Breast epithelium (tissue), 3 donors: ENCODE measurements around the gene FXYD4.

Experiments
- POLR2A ChIP-seq: fragments of 450-650 bp; IDR thresholded peaks from one replicate; pipeline ENCODE4 v1.6.1; 2016; ENCODE audit warnings: antibody characterized with exemption, mild to moderate bottlenecking, moderate library complexity
- POLR2AphosphoS5 ChIP-seq, 3 donors: sonication (generic); formaldehyde crosslinking; IDR thresholded peaks; one replicate each; pipeline ENCODE4 v1.6.1; 2017; ENCODE audit warnings: antibody characterized with exemption in 3 of 3
- TF ChIP-seq, protein P1 (sequence below), 3 donors: fragments of 450-650 bp; IDR thresholded peaks; one replicate each; pipeline ENCODE4 v1.5.1; 2016 to 2017; ENCODE audit warnings: antibody characterized with exemption in 3 of 3, mild to moderate bottlenecking in 3 of 3, moderate library complexity in 3 of 3

DNA sequence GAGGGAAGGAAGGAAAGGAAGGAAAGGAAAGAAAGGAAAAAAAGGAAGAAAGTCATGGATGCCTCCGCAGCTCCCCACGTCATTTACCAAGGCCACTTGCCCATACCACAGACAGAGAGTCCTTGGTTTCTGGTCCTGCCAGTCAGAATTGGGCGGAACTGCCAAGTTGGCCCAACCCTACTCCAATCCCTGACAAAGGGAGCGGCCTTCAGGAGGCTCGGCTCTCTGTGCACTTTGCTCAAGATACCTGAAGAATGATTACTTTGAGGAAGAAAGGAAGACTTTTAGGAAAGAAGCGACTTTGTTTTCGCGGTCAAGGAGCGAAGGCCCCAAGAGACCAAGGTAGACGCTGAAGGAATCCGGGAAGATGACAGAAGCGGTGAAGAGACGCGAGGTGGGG is 49.1 kb upstream of the FXYD4 start:
- TF ChIP-seq POLR2A: no peak
- TF ChIP-seq, protein P1, sequence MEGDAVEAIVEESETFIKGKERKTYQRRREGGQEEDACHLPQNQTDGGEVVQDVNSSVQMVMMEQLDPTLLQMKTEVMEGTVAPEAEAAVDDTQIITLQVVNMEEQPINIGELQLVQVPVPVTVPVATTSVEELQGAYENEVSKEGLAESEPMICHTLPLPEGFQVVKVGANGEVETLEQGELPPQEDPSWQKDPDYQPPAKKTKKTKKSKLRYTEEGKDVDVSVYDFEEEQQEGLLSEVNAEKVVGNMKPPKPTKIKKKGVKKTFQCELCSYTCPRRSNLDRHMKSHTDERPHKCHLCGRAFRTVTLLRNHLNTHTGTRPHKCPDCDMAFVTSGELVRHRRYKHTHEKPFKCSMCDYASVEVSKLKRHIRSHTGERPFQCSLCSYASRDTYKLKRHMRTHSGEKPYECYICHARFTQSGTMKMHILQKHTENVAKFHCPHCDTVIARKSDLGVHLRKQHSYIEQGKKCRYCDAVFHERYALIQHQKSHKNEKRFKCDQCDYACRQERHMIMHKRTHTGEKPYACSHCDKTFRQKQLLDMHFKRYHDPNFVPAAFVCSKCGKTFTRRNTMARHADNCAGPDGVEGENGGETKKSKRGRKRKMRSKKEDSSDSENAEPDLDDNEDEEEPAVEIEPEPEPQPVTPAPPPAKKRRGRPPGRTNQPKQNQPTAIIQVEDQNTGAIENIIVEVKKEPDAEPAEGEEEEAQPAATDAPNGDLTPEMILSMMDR (IDR thresholded peaks at IDR 0.05): no peak
- no peak for TF ChIP-seq POLR2AphosphoS5 (IDR thresholded peaks at IDR 0.05)
